Stimulated activated CD8-positive, alpha-beta memory T cell treated with anti-CD3 and anti-CD28 coated beads, Interleukin-2, amount 100 ng/mL, for 1 hour (primary cell): ENCODE data around the gene GPR37L1.
"Not testable (repeated sequence)": the region's sequence is repeated elsewhere in the genome, so short reads cannot be mapped to it uniquely, and the experiment has no call there.

Experiments
- DNase-seq, 2 donors: peaks; one replicate each; pipeline ENCODE4 v3.0.0-alpha.2; 2020; ENCODE audit warnings: low read depth in 2 of 2

GPR37L1 gene

GRCh38 chr1:202107801-202108731, 14.7 kb upstream of the GPR37L1 start:
- no peak for DNase-seq

DNA sequence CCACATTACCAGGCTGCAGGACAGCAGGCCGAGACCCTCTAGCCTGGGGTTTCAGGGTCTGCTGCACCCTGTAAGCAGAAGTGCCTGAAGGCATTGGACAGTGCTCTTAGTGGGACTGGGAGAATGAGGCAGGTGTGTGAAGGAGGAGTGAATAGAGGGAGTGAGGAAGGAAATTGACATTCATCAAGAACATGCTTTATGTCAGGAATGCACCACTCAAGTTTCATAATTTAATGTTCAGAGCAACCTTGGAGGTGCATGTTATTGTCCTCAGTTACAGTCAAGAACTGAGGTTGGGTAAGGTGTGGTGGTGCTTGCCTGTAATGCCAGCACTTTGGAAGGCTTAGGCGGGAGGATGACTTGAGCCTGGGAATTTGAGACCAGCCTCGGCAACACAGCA, 11.7 kb upstream of the GPR37L1 start:
- no peak for DNase-seq

DNA sequence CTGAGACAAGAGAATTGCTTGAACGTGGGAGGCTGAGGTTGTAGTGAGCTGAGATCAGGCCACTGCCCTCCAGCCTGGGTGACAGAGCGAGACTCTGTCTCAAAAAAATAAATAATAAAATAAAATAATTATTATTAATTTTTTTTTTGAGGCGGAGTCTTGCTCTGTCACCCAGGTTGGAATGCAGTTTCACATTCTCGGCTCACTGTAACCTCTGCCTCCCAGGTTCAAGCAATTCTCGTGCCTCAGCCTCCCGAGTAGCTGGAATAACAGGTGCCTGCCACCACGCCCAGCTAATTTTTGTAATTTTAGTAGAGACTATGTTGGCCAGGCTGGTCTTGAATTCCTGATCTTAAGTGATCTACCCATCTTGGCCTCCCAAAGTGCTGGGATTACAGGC, 11.1 kb upstream of the GPR37L1 start:
- DNase-seq, result not testable (repeated sequence)

GRCh38 chr1:202112859-202113689, 9.6 kb upstream of the GPR37L1 start:
- no peak for DNase-seq

DNA sequence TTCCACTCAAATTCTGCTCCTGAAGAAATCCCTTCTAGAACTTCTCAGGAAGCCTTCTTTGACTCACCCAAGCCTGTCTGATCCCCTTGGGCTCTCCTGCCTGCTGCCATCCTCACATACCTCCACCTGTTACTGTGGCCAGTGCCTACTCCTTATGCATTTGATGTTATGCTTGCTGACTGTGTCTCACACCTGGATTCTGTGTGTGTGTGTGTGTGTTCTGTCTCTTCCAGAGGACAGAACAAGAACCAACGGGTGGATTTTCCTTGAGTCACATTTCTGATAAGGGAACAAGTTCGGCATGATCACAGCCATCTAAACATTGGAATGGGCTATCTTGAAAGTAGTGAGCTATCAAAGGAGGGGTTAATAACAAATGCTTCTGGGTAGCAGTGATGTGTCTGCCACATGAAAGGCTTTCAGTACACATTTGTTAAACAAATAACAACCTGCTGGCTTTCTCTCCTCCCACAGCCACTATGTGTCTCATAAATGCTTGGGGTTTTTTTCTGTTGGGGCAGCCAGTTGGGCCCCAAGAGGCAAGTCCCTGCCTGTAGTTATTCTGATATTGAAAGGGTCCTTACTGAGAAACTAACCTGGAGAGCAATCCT, 8.9 kb upstream of the GPR37L1 start:
- DNase-seq, result no peak

- DNase-seq, result no peak
Measured at GRCh38 chr1:202116287-202116686, 6.4 kb upstream of the GPR37L1 start.

- no peak for DNase-seq
Measured at GRCh38 chr1:202117898-202118371, 4.8 kb upstream of the GPR37L1 start.

- DNase-seq, result no peak
Measured at GRCh38 chr1:202121006-202121405, 1.7 kb upstream of the GPR37L1 start.

- no peak for DNase-seq
Measured at GRCh38 chr1:202123336-202123813, 658 bp downstream of the GPR37L1 start.

GRCh38 chr1:202124142-202124541, 1.4 kb downstream of the GPR37L1 start:
- DNase-seq, result no peak

- no peak for DNase-seq
Measured at GRCh38 chr1:202125611-202126010, 2.9 kb downstream of the GPR37L1 start.

DNA sequence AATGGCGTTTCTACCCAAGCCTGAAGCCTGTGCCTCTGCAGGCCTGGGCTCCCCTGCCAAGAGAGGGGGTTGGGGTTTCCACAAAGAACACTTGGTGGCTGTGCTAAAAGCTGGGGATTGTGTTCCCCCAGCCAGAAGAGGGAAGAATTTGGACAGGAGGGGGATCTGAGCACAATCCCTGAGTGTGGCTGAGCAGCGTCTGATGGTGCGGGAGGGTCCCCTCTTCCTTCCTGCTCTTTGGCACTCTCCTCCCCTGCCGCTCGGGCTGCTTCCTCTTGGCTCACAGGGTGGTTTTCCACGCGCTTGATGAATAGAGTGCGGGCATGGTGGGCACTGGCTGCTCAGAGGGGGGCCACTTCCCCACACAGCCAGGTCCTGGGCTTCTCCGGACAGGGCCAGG, 3.7 kb downstream of the GPR37L1 start:
- no peak for DNase-seq

DNA sequence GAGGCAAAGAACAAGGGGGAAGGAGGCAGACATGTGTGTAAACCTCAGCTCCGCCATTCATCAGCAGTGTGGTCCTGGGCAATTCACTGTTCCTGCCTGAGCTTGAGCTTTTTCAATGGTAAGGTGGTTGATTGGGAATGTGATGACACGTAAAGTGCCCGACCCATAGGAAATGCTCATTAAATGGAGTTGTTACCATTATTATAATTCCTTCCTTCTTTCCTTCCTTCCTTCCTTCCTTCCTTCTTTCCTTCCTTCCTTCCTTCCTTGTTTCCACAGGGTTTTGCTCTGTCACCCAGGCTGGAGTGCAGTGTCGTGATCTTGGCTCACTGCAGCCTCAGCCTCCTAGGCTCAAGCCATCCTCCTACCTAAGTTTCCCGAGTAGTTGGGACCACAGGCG, 4.3 kb downstream of the GPR37L1 start:
- no peak for DNase-seq

DNA sequence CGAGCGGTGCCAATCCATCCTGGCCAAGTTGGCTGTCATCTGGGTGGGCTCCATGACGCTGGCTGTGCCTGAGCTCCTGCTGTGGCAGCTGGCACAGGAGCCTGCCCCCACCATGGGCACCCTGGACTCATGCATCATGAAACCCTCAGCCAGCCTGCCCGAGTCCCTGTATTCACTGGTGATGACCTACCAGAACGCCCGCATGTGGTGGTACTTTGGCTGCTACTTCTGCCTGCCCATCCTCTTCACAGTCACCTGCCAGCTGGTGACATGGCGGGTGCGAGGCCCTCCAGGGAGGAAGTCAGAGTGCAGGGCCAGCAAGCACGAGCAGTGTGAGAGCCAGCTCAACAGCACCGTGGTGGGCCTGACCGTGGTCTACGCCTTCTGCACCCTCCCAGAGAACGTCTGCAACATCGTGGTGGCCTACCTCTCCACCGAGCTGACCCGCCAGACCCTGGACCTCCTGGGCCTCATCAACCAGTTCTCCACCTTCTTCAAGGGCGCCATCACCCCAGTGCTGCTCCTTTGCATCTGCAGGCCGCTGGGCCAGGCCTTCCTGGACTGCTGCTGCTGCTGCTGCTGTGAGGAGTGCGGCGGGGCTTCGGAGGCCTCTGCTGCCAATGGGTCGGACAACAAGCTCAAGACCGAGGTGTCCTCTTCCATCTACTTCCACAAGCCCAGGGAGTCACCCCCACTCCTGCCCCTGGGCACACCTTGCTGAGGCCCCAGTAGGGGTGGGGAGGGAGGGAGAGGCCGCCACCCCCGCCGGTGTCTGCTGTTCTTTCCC, 5.3 kb downstream of the GPR37L1 start:
- DNase-seq, result no peak

GRCh38 chr1:202129453-202130296, 7.0 kb downstream of the GPR37L1 start:
- no peak for DNase-seq

GRCh38 chr1:202130297-202130721, 7.6 kb downstream of the GPR37L1 start:
- DNase-seq, result no peak

DNA sequence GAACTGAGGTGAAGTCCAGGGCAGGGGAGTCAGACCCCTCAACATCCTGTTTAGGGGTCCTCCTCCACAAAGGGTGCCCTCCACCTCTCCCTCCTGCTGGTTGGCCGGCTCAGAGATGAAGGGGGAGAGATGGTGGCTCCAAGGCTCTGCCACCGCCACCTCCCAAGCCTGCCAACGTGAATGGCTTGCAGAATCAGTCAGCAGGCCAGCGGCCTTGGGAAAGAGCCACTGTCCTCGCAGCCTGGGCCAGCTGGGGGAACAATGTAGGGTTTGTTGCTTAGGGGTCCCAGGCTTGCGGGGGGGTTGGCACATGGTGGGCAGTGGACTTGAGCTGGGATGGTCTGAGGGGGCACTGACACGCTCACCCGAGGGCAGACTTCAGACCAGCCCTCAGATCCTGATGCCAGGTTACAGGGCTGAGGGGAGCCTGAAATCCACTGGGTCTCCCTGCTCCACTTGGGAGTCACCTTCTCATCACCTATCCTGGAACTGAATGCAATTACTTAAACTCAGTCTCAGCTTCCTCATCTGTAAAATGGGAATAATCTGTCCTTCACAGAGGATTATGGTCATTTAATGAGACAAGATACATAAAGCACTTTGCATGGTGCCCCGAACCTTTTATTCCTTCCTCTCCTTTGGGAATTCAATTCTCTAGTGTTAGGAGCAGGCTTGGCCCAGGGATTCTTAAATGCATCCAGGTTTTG, 8.3 kb downstream of the GPR37L1 start:
- DNase-seq, result no peak

- DNase-seq, result no peak
Measured at GRCh38 chr1:202131956-202132821, 9.5 kb downstream of the GPR37L1 start.

GRCh38 chr1:202133001-202133400, 10.3 kb downstream of the GPR37L1 start:
- no peak for DNase-seq
